ENCODE data around the gene SYK.

GRCh38 chr9:90840696-90841095, 39.1 kb downstream of the SYK start:
- TF ChIP-seq, protein P1, sequence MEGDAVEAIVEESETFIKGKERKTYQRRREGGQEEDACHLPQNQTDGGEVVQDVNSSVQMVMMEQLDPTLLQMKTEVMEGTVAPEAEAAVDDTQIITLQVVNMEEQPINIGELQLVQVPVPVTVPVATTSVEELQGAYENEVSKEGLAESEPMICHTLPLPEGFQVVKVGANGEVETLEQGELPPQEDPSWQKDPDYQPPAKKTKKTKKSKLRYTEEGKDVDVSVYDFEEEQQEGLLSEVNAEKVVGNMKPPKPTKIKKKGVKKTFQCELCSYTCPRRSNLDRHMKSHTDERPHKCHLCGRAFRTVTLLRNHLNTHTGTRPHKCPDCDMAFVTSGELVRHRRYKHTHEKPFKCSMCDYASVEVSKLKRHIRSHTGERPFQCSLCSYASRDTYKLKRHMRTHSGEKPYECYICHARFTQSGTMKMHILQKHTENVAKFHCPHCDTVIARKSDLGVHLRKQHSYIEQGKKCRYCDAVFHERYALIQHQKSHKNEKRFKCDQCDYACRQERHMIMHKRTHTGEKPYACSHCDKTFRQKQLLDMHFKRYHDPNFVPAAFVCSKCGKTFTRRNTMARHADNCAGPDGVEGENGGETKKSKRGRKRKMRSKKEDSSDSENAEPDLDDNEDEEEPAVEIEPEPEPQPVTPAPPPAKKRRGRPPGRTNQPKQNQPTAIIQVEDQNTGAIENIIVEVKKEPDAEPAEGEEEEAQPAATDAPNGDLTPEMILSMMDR (IDR thresholded peaks at IDR 0.05): no peak
- TF ChIP-seq POLR2A (IDR thresholded peaks at IDR 0.05): no peak
